GM10847 (cell line): Measurements from ENCODE around the gene TMEM219.
A peak's percentile ranks its signal among the peaks of the same experiment; 100 is the strongest.

Experiments used
- POLR2A ChIP-seq: IDR thresholded peaks from 2 replicates; pipeline ENCODE4 v1.6.1; 2011; ENCODE audit not compliant: insufficient read length; ENCODE audit errors: extremely low read depth

The TMEM219 gene

DNA sequence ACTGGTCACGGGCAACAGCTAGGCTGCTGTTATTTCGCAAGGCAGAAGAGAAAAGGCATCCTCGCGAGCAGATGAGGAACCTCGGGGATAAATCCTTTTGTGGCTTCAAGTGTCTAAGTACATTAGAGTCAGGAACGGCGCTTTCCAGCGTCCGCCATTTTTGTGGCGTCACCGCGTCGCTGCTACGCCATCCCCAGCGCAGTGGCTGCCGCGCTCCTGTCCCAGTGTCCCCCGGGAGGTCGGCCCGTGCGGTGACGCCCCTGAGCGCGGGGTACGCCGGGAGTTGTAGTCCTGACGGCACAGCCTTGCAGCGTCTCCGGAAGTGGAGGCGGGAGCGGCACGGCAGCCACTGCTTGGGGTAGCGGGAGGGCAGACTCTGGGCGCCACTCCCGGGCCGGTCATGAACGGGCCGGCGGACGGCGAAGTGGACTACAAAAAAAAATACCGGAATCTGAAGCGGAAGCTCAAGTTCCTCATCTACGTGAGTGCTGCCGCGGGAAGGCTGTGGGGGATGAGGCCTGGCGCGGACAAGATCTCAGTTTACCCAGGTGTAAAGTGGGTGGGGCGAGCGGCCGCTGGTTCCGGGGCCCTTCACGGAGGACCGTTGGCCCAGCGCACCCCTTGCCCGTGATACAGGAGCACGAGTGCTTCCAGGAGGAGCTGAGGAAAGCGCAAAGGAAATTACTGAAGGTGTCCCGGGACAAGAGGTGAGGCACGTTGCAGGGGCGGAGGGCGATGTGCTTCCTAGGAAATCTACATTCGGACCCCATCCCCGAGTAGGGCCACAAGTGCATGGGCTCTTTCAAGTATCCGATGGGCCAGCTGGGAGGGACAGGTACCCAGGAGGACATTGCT is 34.3 kb downstream of the TMEM219 start, which contains the start of gene INO80E:
Gene INO80E (plus strand): TSS at position 331 of the 855 bp plus-strand sequence. CDS start 70 bp downstream, at position 401.
- peak; percentile 65 for TF ChIP-seq POLR2A

DNA sequence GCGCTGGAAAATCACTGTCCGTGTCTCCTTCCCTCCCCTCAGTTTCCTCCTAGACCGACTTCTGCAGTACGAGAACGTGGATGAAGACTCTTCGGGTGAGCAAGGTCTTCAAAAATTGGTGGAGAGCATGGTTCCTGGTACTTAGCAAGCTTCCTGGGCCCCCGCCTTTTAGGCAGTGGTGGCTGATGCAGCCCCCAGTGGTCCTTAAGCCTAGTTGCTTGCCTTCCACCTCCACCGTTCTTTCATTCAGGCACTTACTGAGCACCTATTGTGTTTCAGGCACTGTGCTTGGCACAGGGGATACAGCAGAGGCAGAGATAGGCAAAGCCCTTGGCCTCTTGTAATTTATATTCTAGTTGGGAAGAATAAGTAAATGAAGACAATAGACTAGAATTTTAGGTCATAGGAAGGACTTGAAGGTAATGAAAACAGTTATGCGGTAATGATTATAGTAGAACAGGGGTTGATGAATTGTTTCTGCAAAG is 34.9 kb downstream of the TMEM219 start:
- TF ChIP-seq POLR2A, result no peak

DNA sequence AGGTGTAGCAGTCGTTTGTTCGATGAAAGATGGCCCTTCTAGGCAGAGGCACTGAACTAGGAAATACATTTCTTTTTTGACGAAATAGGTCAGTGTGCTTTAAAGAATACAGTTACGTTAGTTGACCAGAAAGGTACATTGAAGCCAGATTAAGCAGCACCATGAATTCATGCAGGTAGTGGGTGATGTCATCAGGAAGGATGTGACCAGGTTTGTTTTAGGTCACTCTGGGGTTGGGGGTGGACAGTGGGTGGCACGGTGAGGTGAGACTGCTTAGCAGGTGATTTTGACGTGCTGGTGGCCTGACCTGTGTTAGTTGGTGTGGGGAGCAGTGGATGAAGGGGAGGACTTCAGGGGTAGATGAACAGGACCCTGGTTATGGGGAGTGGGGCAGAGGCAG is 37.7 kb downstream of the TMEM219 start:
- no peak for TF ChIP-seq POLR2A

DNA sequence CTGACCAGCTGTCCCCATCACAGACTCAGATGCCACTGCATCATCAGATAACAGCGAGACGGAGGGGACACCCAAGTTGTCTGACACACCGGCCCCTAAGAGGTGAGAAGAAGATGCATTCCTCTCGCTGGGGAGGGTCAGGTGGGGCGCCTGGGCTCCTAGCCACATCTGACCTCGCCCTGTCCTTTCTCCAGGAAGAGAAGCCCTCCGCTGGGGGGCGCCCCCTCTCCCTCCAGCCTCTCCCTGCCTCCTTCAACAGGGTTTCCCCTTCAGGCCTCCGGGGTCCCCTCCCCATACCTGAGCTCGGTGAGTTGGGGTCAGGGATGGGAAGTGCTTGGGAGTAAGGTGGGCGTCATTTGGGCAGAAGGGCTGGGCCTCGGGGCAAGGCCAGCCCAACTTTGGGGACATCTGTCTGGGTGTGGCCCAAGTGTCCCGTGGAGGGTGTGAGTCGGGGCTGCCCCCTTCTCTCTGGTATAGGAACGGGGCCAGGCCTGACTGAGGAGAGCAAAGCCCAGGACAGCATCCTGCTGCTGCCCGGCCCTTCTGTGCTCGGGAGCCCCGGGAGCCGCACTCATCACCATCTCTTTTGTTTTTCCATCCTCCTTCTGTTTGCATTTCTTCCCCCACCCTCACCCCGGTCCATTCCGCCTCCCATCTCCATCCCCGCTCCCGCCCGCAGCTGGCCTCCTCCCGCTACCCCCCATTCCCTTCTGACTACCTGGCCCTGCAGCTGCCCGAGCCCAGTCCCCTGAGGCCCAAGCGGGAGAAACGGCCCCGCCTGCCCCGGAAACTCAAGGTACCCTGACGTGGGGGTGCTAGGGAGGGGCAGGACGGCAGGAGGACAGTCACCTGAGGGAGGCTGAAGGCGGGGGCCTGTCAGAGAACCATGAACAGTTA is 39.1 kb downstream of the TMEM219 start:
- TF ChIP-seq POLR2A, result no peak

DNA sequence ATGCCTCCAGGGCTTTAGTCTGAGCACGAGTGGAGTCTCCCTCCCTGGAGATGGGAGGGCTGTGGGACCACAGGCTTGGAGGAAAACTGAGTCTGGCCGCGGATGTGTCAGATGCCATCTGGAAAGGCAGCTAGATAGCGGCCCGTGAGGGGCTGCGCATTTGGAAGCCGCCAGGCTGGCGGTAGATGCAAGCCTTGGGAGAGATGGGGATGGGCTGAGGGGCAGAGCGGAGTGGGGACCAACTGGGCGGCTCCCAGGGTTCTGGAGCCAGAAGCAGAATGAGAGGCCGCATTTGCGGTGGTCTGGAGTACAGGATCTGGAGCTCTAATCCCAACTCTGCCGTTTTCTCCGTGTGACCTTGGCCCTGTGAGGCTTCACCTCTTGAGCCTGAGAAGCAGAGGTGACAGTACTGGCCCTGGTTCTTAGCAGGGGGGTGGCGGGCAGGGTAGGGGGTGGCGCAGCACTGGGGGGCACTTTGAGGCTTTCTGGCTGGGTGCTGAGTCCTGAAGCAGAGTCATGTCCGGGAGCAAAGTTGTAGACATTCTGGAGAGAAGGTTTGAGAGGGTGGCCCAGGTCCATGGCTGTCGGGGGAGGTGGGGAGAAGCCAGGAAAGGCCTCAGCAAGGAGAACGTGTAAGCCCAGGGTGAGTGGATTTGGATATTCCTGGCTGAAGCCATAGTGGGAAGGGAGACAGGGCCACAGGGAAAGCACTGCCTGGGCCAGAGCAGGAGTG is 40.9 kb downstream of the TMEM219 start:
- no peak for TF ChIP-seq POLR2A

DNA sequence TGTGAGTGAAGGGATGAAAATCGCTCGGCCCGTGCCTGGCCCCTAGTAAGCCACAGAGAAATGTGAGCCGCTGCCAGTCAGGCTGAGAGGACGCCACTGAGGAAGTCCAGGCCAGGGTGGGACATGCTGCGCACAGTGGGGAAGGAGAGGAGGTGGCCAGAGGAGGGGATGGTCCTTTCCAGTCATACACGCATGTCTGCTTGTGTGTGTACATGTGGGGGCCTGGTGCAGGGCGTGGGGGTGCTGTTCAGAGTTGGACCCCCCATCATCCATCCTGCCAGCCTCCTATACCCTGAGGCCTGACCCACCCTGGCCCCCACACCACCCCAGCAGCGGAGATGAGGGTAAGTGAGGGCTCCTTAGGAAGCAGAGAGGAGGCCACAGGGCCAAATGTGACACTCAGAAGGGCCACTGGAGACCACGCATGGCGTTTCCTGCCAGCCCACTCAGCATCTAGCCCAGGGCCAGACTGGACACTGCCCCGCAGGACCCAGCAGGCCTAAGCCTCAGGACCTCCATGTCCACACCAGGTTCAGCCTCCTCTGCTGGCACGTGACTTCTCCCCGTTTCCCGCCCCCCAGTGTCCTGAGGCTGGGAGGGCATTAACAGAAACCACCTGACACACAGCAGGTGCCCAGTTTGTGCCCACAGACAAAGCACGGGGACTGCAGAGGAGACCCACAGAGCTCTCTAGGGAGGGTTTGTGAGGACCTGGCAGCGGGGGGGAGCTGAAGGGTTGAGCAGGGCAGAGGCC is 42.0 kb downstream of the TMEM219 start:
- no peak for TF ChIP-seq POLR2A

DNA sequence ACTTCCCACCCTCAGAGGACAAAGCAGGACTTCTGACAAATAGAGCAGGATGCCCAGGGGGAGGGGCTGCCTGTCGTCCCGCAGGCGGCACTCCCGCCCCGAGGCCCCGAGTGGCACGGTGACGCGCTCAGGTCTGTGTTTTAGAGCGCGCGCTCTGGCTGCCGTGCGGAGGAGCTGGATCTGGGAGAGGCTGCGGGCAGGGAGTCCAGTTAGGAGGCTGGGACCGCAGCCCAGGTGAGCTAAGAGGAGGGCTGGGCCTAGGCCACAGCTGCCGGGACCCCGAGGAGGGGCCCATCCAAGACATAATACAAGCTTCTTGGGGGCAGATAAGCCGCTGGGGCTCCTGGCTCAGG is 42.5 kb downstream of the TMEM219 start:
- TF ChIP-seq POLR2A, result no peak

DNA sequence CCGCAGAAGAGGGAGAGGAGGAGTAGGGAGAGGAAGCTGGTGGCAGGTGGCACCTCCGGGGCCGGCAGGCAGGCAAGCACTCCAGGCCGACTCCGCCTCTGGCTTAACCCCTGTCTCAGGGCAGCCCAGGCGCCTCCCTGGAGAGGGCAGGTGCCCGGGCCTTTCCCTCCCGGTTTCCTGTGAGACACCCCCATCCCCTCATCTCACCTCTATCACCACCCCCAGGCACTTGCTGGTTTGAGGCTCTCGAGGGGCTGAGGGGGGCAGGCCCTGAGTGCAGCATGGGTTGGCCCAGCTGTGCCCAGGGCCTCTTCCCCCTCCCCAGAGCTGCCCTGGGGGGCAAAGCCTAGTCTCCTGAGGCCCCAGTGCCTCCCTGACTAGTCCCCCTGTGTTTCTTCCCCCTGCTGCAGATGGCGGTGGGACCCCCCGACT is 42.9 kb downstream of the TMEM219 start:
- TF ChIP-seq POLR2A, result no peak

DNA sequence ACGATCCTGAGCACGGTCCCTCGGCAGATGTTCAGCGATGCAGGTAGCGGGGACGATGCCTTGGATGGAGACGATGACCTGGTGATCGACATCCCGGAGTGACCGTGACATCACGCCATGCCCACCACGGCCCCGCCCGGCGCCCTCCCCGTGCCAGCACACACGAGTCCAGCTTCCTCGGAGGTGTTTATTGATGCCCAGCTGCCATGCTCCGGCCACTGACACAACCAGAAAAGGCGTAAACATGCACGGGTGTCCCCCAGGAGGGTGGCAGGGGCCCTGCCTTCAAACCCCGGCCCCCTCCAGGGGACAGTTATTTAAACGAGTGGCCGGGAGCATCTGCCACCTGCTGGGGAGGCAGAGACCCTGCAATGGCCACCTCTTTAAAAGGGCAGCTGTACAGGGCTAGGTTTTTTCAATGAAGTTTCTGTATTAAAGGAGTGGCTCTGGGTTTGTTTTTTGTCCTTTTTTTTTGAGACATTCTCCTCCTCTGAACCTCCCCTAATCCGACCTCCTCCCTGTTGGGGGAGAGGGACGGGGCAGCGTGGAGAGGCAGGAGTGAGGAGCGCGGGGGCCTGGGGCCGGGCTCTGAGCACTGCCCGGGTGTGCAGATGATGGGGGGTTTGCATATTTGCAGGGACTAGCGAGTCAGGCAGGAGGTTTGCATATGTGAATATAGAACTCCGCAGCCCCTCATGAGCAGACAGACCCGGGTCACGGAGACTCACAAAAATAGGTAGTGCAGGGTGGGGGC is 43.6 kb downstream of the TMEM219 start:
- no peak for TF ChIP-seq POLR2A

DNA sequence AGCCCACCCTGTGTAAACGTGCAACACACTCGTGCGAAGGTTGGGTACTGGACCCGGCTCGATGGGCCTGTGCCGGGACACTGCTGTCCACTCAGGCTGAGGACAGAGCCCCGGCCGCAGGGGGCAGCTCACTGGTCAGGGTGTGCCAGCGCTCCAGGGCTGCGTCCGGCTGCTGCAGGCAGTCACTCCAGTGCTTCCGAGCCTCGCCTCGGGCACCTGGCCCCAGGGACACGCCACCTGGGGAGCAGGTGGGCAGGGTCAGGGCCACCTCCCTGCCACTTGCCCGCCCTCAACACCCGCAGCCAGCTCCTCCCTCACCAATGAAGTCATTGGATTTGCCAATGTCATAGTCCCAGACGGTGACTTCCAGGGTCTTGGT is 44.2 kb downstream of the TMEM219 start:
- TF ChIP-seq POLR2A, result no peak

DNA sequence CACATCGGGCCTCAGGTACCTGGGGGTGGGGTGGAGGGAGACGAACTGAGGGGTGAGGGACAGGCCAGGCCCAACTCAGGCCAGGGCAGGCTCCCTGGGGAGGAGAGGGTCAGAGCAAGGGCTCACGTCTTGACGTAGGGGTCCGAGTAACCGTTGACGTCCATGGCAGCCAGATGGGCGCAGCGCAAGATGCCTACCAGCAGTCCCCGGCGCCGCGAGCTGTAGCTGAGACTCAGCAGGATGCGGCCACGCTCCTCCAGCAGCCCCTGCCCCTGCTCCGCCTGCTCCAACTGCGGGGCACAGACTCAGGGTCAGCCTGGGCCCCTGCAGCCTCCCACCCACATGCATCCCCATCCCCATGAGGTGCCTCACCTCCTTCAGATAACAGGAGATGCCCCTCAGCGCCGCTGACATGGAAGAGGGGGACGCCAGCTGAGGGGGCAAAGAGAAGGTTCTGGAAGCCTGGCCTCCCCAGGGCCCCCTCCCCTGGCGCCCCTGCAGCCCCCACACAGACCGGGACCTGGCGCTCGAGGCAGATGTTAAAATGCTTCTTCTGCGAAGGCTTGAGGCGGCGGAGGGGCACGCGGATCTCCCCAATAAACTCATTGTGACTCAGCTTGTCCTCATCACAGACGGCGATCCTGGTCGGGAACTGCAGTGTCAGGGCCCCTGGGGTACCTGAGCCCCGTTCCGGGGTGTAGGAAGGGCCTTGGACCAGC is 44.9 kb downstream of the TMEM219 start:
- TF ChIP-seq POLR2A, result no peak

DNA sequence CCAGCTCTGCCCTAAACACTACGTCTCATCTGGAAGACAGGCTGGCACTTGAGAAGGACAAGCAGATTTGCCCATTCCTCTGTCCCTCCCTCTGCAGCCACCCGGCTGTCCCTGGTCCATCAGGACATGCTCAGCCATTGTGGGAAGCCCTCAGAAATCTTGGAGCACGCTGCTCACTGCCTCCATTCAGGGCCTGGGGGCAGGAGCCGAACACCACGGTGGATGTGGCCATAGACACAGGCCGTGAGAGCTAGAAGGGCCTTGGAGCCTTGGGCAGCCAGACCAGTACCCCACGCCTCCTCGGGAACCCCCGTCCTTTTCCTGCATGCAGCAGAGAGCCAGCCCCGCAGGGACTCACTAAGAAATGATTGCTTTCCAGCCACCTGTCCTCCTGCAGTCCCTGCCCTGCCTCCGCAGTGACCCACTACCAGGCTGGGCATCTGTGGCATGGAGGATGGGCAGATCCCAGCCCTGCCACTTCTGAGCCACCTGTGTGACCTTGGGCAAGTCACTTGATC is 45.6 kb downstream of the TMEM219 start:
- TF ChIP-seq POLR2A, result no peak

DNA sequence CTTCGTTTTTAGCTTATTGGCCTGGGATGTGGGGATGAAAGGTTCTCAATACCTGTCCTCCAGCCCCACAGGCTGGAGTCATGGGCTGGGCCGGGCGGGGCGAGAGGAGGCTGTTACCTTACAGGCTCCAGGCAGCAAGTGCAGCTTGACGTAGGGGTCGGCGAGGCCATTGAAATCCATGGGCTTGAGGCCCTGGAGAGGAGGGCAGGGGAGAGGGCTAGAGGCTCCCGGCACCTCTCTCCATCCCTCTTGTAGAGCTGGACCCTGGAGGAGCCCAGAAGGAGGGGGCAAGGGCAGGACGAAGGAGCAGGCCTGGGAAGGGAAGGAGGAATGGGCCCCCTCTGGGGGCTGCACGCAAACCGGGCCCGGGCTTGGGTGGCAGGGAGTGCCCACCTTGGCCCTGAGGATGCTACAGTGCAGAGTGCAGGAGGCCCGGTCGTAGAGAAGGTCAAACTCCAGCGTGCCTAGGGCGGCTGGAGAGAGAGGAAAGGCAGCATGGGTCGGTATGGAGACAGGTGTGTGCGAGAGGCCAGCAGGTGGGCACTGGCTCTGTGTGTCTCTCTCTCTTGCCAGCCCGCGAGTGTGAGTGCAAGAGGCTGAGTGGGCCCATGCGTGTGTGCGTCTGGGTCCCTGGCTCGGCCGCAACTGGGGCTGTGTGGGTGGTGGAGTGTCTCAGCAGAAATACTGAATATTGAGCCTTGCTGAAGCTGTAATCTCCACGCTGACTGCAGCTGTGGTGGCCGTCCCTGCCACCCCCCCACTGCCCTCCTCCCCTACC is 47.4 kb downstream of the TMEM219 start:
- no peak for TF ChIP-seq POLR2A
